Cortex of kidney (tissue), 1 donor: ENCODE results near the gene RRN3.
"Not testable (repeated sequence)": the region's sequence is repeated elsewhere in the genome, so short reads cannot be mapped to it uniquely, and the experiment has no call there.

ENCODE experiments used
- DNase-seq: peaks from one replicate; lab custom pipeline; 2025; lab: John Stamatoyannopoulos, UW

Gene RRN3

DNA sequence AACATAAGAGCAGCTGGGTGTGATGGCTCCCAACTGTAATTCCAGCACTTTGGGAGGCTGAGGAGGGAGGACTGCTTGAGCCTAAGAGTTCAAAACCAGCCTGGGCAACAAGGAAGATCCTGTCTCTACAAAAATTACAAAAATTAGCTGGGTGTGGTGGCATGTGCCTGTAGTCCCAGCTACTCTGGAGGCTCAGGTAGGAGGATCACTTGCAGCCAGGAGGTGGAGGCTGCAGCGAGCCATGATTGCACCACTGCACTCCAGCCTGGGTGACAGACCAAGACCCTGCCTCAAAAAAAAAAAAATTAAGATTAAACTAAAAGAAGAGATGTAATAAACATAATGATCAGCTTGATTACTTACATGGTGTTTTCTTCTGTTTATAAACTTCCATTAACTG lies 43.6 kb downstream of the RRN3 start:
- DNase-seq = not testable (repeated sequence)

DNA sequence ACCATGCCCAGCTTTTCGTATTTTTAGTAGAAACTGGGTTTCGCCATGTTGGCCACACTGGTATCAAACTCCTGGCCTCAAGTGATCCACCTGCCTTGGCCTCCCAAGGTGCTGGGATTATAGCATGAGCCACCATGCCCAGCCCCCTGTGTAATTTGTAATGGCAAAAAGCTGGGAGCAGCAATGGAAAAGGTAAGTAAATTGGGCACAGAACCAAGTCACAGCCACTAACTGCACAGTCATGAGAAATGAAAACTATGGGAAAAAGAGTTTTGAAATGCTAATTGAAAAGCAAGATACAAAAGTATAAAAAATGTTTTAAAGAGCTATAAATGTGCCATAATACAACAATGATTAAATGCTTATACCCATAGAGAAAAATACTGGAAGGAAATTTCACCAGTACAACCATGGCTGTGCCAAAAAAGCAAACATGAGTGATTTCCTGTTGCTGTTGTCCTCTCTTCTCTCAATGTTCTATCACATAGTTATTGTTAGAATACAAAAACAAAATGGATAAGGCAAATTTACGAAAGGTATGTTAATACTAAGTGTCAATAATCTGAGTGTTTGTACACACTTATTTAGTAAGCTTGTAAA lies 44.4 kb downstream of the RRN3 start:
- DNase-seq = no peak

DNA sequence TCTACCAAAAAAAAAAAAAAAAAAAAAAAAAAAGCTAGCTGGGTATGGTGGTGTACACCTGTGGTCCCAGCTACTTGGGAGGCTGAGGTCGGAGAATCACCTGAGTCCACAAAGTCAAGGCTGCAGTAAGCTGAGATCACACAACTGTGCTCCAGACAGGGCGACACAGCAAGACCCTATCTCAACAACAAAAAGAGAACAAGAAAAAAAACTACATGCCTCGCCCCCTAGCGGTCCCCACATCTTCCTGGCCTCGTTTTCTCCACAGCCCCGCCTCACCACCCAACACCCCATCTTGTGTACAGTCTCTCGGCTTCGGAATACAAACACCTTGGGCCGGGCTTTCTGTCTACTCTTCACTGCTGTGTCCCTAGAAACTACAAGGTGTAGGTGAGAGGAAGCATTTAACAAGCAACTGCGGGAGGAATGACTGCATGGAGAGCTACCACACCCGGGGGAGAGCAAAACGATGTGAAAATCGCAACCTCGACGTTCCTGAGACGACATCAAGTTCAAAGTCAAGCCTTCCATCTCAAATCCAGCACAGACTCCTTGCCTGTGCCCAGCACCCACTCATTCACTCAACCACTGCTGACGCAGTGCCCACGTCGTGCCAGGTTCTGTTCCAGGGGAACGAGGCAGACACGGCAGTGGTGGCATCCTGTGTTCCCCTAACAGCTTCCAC lies 47.2 kb downstream of the RRN3 start:
- no peak for DNase-seq

DNA sequence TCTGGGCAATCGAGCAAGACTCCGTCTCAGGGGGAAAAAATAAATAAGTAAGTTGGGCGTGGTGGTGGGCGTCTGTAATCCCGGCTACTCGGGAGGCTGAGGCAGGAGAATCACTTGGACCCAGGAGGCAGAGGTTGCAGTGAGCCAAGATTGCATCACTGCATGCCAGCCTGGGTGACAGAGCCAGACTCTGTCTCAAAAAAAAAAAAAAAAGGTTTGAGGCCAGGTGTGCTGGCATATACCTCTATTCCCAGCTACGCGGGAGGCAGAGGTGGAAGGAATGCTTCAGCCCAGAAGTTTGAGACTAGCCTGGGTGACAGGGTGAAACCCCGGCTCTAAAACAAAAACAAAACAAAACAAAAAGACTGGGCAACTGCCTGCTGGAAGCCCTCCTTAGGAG lies 48.8 kb downstream of the RRN3 start:
- DNase-seq = not testable (repeated sequence)

DNA sequence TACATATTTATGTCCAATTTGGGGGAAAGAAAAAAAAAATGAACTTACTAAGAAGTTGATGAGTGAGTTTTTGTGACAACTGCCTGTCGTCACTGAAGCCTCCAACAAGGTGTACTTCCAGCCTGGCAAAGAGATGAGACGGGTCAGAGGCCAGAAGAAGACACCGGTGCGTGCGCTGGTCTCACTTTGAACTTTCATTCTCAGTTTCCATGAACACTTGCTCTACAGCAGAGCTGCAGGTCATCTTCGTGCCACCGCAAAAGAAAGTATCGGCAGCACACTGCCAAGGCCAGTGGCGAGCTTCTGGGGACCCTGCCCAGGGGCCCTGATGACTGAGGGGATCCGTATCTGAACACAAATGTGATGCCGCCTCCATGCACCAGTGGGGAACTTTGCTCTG lies 49.8 kb downstream of the RRN3 start:
- no peak for DNase-seq

DNA sequence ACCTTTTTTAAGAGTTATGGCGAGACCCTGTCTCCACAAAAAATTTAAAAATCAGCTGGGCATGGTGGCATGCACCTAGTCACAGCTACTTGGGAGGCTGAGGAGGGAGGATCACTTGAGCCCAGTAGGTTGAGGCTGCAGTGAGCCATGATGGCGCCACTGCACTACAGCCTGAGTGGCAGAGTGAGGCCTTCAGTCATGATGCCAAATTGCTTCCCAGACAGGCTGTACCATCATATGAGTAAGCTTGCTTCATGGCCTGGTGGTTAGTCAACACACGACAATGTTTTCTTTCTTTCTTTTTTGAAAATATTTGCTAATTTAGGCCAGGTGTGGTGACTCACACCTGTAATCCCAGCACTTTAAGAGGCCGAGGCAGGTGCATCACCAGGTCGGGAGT lies 50.7 kb downstream of the RRN3 start:
- DNase-seq = no peak

DNA sequence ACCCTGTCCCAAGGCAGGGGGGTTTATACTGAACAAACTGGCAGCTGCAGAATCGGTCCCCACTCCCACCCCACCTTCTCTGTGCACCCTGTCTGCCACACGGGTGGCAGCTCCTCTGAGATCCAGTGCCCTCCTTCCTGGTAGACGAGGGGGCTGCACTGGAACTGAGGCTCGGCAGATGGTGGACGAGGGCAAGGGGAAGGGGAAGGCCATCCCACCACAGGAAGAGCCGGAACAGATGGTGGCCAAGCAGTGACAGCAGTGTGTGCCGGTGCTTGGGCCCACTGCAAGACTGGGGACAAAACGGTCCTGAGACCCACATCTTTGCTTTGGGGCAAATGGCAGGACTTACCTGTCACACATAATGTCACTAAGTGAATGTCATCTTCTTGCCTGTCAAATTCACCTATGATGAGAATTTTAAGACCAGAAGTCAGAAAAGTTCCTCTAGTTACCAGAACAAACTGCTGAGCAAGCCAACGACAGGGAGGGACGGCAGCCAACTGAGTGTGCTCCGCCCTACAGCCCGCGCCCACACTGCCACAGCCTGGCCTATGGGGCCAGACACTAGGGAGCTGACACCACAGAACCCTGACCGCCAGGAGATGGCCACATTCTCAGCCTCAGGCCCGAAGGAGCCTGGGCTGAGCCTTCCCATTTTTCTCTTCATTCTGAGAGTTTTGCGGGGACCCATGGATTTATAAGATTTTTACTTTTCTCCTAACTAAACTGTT lies 52.6 kb downstream of the RRN3 start:
- DNase-seq = no peak

DNA sequence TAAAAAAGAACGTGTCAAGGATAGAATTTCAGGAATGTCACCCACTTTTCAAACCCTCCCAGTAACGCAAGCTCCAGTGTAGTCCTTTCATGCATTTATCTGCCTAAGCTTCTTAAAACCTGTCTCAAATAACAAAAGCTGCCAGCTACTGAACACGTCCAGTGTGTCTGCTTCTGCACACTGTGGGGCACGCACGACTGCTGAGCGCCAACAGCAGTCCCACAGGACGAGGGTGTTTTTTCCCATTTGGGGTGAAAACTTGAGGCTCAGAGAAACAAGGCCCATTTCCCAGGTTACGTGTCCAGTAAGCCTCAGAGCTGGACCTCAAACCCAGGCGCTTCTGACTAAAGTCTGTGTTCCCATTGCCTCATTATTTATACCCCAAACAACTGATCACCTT lies 55.4 kb downstream of the RRN3 start:
- DNase-seq = no peak

DNA sequence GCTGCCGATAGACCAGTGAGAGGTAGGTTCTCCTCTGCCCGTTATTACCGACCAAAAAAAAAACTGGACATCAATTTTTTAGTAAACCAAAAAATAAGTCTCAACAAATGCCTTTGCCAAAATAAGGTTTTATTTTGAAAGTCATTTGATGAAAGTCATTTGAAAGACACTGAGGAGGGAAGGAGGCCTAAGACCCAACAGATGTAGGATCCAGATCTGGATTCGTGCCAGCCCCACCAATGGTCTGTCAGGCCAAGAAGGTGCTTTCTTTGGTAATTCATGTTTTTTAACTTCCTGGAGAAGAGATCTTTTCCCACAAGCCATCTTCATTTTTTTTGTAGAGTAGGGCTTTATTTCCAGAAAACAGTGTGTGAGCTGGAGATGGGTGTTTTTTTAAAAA lies 56.3 kb downstream of the RRN3 start:
- DNase-seq = no peak

DNA sequence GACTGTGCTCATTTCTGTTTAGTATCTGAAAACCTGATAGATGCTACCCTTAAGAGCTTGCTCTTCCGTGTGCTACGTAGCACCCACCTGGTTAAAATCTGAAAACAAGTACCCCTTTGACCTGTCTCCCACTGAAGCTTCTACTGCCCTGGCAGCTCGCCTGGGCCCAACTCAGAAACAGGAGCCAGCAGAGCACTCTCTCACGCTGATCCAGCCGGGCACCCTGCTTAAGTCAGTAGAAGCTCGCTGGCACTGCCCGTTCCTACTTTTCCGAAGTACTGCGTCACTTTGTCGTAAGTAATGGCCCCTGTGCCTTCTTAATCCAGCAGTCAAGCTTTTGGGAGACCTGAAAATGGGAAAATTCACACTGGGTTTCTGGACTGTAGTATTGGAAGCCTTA lies 57.1 kb downstream of the RRN3 start:
- no peak for DNase-seq

DNA sequence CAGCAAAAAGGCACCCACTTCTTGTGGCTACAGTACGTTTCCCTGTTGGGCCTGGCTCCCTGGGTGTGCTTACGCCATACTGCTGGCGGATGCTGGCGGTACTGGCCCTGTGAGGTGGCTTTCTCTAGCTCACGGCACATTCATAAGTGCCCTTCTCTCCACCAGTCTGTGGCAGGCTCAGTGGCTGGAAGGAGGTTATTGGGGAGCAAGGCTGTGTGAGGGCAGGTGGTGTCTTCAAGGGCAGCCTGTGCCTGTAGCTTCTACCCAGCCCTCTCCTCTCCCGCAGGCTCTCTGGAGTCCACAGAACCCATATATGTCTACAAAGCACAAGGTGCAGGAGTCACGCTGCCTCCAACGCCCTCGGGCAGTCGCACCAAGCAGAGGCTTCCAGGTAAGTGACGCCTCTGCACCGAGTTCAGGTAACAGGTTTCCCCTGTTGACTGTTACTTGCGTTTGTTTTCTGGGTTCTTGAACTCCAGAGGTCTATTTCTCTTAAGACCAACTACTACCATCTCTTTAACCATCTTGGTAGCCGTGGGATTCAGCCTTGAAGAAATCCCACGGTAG lies 58.8 kb downstream of the RRN3 start:
- DNase-seq = no peak

DNA sequence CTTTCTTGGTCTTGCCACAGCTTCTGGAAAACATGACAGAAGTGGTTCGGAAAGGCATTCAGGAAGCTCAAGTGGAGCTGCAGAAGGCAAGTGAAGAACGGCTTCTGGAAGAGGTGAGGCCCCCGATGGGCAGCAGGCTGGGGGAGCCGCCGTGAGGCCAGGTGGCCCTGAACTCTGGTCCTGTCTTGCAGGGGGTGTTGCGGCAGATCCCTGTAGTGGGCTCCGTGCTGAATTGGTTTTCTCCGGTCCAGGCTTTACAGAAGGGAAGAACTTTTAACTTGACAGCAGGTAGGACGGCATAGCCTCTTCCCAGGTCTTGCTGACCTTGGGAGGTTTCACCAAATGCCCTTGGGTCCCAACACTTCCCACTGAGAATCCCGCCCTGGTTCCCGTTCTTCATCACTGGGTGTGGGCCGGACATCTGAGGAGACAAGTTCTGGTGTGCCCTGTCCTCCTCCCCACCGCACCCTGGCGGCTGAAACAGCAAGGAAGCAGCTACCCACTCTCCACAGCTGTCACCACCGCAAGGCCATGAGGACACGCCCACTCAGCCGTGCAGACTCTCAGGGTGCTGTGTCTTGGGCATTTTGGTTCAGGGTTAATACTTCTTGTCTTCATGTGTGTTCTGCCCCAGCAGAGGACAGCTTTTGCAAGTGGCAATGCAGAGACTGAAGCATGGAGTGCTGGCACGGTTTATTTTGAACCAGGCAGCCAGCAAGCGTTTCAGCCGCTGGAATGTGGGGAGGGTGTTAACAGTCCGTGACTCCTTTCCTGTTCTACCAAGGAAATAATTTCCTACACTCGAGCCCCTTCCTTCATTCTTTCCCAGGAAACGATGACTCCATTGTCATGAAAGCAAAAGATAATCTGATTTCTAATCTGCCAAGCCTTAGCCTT lies 59.6 kb downstream of the RRN3 start:
- no peak for DNase-seq

DNA sequence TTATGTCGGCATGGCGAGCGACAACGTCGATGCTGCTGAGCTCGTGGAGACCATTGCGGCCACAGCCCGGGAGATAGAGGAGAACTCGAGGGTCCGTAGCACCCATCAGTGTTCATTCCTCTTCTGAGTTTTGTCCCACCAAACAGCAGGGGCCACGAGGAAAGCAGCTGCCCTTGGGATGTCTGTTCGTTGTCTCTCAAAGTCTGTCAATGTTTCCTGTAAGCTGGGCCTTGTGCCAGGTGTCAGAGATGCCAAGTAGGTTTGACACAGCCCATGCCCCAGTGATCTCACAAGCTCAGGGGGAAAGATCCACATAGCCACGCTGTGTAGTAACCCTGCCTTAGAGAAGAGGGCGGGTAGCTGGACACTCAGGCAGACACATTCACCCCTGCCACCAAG lies 60.8 kb downstream of the RRN3 start:
- no peak for DNase-seq

DNA sequence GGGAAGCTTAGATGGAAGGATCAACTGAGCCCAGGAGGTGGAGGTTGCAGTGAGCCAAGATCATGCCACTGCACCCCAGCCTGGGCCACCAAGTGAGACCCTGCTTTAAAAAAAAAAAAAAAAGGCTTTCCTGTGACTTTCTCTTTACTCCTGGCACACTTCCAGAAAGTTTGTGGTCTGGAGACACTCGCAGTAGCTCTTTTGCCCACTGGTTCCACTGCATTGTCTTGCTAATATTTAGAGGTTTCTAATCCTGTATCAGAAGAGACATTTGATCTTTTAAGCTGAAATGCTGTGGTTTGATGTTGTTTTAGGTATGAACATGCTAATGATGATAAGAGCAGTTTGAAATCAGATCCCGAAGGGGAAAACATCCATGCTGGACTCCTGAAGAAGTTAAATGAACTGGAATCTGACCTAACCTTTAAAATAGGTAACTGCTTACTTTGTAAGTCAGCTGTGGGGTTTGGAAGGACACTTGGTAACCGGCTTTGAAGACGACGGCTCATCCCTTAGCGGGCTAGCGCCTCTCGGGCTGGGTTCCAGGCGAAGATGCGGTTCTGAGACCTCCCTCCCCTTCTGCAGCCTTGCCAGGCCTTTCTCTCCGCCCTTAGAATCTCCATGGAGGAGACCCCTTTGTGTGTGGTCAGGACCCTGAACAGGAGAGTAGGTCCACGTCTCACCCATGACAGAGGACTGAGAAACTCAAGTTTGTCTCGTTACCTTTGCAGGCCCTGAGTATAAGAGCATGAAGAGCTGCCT lies 61.3 kb downstream of the RRN3 start:
- no peak for DNase-seq

DNA sequence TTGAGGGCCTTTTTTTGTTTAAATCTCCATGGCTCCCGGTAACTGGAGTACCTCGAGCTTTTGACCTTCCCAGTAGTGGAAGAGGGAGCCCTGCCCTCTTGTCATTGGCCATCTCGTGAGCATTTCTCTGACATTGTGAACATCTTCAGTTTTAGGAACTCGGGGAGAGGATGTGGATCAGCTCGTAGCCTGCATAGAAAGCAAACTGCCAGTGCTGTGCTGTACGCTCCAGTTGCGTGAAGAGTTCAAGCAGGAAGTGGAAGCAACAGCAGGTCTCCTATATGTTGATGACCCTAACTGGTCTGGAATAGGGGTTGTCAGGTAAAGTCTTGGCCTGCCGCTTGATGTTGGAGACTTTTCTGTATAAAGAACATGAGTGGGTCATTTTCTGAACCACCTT lies 62.5 kb downstream of the RRN3 start:
- DNase-seq = no peak

DNA sequence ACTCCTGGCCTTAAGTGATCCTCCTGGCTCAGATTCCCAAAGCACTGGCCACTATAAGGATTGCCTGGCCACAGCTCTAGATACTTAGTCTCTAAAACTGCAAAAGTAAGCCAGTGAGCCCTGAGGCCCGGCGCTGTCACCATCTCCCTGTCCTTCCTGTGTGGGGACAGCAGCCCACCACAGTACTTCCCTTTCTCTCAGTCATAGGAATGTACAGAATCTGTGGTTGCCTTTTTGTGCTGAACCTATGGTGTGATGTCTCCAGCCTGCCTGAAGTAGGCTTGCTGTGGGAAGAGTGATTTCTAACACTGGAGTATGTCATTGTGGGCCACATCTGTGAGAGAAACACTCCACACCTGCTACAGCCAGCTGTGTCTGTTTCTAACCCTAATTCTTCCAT lies 62.9 kb downstream of the RRN3 start:
- DNase-seq = no peak

DNA sequence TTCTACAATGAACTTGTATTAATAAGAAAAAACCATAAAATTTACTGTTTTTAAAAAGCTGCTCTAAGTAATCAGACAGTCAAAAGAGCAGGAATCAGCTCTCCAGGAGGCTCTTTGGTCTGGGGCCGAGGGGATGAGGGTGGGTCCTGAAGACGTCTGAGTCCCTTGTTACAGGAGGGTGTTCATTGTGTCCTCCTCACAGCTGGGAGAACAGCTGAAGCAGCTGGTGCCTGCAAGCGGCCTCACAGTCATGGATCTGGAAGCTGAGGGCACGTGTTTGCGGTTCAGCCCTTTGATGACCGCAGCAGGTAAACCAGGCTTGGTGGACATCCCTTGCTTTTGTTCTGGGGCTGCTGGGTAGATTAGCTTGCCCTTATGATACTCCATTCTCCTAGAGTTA lies 64.3 kb downstream of the RRN3 start:
- not testable (repeated sequence) for DNase-seq

DNA sequence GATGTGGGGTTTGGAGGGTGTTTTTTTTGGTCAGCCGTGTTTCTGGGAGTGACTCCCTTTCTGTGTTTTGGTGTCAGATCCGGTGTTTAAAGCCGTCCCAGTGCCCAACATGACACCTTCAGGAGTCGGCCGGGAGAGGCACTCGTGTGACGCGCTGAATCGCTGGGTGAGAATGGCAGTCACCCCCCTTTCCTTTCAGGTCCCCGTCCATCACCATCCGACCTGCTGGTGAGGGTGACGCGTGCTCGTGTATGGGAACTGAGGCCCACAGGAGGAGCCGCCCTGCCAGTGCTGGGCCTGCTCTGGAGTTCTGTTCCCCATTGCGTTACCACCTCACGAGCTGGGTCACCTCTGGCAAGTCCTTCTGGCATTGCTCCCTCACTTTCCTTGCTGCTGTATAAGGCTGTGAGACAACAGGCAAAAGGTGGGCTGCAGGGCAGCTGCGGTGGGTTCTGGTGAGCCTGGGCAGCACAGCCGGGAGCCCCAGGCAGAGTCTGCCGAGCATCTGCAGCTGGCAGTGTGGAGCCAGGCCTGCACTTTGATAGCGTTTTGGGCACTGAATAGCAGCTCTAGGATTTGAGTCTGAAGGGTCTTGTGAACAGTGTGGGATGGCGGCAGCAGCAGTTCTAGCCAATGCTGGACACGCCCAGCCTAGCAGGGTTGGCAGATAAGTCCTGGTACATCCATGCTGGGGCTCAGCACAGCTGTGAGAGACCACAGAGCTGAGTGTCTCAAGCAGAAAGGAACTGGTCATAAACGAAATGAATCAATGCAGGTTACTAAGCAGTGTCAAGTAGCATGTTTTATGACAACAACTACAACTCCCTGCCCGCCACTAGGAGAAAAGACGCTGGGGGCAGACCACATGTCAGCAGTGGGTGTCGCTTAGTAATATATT lies 65.0 kb downstream of the RRN3 start:
- not testable (repeated sequence) for DNase-seq

DNA sequence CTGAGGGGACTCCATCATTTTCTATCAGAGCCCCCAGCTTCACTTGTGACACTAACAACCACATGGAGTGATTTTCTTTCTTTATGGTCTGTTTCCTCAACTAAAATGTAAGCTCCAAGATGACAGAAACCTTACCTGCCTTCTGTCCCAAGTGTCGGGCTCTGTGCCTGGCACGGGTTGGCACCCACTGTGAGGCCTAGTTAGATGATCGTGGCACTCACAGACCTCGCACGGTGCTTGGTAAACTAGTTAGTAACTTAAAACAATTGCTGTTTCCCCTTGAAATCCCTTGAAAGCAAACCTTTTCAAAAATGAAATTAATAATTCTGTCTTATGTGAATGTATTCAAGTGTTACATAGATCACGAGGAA lies 65.7 kb downstream of the RRN3 start:
- not testable (repeated sequence) for DNase-seq
